AG08396 (cell line): ENCODE results near the gene OR9A2.
A peak's percentile ranks its signal among the peaks of the same experiment; 100 is the strongest.
"Not testable (repeated sequence)": the region's sequence is repeated elsewhere in the genome, so short reads cannot be mapped to it uniquely, and the experiment has no call there.

Experiments
- DNase-seq: peaks from one replicate; pipeline ENCODE4 v3.0.0; 2012; ENCODE audit warnings: low spot score, mixed read lengths

The OR9A2 gene

GRCh38 chr7:143018931-143019330 is 8.0 kb downstream of the OR9A2 start:
- no peak for DNase-seq

- no peak for DNase-seq
Measured at GRCh38 chr7:143016996-143017395, 9.9 kb downstream of the OR9A2 start.

- no peak for DNase-seq
Measured at GRCh38 chr7:143015926-143016490, 10.9 kb downstream of the OR9A2 start.

GRCh38 chr7:143015084-143015483 is 11.8 kb downstream of the OR9A2 start:
- DNase-seq: no peak

GRCh38 chr7:143013893-143014292 is 13.0 kb downstream of the OR9A2 start:
- peak; percentile 17 for DNase-seq

DNA sequence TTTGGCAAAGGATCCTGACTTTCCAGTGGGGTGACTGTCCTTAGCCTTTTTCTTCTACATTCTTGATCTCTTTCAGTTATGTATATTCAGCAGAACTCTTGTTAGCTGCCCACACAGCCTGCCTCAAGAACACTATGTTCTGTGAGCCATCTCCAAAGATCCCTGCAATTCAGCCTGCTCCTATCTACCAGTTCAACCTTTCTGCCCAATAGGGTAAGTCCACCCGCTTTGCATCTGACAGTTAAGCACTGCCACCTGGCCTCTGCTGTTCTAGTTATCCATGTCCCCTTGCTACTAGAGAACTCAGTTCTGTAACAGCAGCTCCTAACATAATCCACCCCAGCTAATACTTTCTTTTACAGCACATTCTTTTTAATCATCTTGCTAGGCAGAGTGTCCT is 13.5 kb downstream of the OR9A2 start:
- DNase-seq: no peak

DNA sequence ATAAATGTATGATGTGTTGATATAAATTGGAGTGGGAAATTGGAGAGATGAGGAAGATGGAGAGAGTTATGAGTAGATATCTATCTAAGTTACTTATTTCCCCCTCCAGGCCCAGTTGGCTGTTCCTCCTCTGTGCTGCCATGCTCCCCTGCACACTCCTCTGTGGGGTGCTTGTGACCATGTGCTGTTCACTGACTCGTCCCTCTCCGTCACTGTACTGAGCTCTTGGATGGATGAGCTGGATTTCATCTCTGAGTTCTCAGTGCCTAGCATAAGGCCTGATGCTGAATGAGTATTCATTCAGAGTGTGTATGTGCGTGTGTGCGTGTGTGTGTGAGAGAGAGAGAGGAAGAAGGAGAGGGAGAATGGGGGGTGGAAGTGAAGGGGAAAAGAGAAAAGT is 14.5 kb downstream of the OR9A2 start:
- no peak for DNase-seq

DNA sequence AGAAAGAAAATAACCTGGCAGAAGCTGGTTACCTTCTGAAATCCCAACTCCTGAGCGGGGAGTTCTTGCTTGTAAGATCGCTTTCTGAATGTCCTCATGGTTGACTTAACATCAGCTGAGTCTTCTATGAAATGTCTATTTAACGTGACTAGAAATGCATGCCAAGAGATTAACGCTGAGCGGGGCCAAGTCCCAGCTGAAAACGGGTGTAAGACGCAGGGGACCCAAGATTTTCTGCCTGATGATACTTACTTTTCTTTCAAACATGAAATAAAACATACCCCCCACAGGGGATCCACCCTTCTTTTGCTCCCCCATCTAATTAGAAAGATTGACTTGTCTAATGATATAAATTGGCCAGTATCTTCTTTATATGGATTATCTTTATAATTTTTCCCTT is 14.9 kb downstream of the OR9A2 start:
- DNase-seq: no peak

GRCh38 chr7:143008007-143008901 is 18.7 kb downstream of the OR9A2 start:
- peak; percentile 81 for DNase-seq

- no peak for DNase-seq
Measured at GRCh38 chr7:143005632-143006260, 21.2 kb downstream of the OR9A2 start.

GRCh38 chr7:143003393-143004051 is 23.4 kb downstream of the OR9A2 start:
- peak; percentile 65 for DNase-seq

DNA sequence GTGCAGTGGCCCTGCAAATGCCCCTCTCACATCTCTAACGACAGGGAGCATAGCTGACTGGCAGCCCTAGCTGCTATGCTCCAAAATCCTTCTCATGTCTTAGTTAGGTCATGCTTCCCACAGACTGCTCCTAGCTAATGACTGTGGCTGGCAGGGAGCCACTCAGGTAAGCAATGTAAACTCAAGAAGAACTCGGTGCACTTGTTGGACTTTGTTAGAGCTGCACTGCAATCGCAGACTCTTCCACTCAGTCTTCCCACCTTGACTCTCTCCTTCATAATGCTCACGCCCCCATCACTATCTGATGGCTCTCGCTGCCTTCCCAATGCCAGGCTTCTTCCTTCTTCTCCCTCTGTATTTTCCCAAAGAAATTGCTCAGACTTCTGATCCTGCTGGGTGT is 24.0 kb downstream of the OR9A2 start:
- DNase-seq: no peak

- peak; percentile 18 for DNase-seq
Measured at GRCh38 chr7:143002106-143002505, 24.8 kb downstream of the OR9A2 start.

- no peak for DNase-seq
Measured at GRCh38 chr7:143000648-143001047, 26.3 kb downstream of the OR9A2 start.

GRCh38 chr7:142999793-143000192 is 27.1 kb downstream of the OR9A2 start:
- no peak for DNase-seq

- no peak for DNase-seq
Measured at GRCh38 chr7:142998966-142999365, 28.0 kb downstream of the OR9A2 start.

DNA sequence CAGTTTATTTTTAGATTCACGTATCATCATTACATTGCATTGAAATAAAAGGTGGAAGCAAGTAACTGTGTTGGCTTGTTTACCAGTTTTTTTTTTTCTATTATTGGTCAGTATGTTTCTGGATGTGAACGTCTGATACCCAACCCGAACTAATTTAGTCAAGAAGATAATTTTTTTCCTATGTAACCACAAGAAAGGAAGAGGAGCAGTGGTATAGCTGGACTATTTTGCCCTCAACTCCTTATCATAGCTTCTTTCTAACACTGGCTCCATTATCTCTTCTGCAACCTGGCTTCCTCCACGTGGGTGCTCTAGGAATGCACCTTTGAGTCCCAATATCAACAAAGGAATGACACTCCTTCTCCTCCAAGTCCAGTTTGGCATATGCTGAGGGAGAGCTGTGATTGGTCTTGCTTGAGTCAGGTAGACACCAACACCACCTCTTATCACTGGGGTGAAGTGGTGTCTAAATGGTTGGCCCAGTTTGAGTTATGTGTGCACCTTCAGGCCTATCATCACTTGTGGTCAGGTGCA is 29.4 kb downstream of the OR9A2 start:
- DNase-seq: no peak

GRCh38 chr7:142992427-142992826 is 34.5 kb downstream of the OR9A2 start:
- DNase-seq: no peak

GRCh38 chr7:142984297-142984696 is 42.6 kb downstream of the OR9A2 start:
- DNase-seq: no peak

- DNase-seq: no peak
Measured at GRCh38 chr7:142983825-142984224, 43.1 kb downstream of the OR9A2 start.

- DNase-seq: not testable (repeated sequence)
Measured at GRCh38 chr7:142978402-142978801, 48.5 kb downstream of the OR9A2 start.
